T-helper 1 cell treated with Interleukin-12 subunit alpha and Interleukin-12 subunit beta and Interleukin-4 antibody, amounts not matched to agents 30 μg/mL and 1 μg/mL, for 36 hours (primary cell): Measurements from ENCODE around the gene ZNF185.
"Not testable (repeated sequence)": the region's sequence is repeated elsewhere in the genome, so short reads cannot be mapped to it uniquely, and the experiment has no call there.

Experiments used
- H3K27ac Mint-ChIP-seq: one replicate; pipeline ENCODE4 v1.8.0; 2021; ENCODE audit warnings: mild to moderate bottlenecking, mixed read lengths
- H3K27me3 Mint-ChIP-seq: one replicate; pipeline ENCODE4 v1.8.0; 2021; ENCODE audit warnings: low read depth, mixed read lengths
- H3K36me3 Mint-ChIP-seq: one replicate; pipeline ENCODE4 v1.8.0; 2021; ENCODE audit warnings: low read depth, mixed read lengths
- H3K4me1 Mint-ChIP-seq: one replicate; pipeline ENCODE4 v1.8.0; 2021; ENCODE audit warnings: low read depth, mixed read lengths
- H3K4me3 Mint-ChIP-seq: one replicate; pipeline ENCODE4 v1.8.0; 2021; ENCODE audit warnings: mild to moderate bottlenecking, moderate library complexity, mixed read lengths
- H3K9me3 Mint-ChIP-seq: one replicate; pipeline ENCODE4 v1.8.0; 2021; ENCODE audit warnings: mixed read lengths

The ZNF185 gene

GRCh38 chrX:152902502-152902820 lies 4.6 kb downstream of the ZNF185 start:
- H3K36me3 Mint-ChIP-seq = no peaks in the 10 kb centered on the region
- H3K9me3 Mint-ChIP-seq = no peaks in the 10 kb centered on the region
- H3K4me1 Mint-ChIP-seq = no peaks in the 10 kb centered on the region
- H3K4me3 Mint-ChIP-seq = no peak overlapping the region
- H3K27ac Mint-ChIP-seq = no peak overlapping the region
- no peaks in the 10 kb centered on the region for H3K27me3 Mint-ChIP-seq

DNA sequence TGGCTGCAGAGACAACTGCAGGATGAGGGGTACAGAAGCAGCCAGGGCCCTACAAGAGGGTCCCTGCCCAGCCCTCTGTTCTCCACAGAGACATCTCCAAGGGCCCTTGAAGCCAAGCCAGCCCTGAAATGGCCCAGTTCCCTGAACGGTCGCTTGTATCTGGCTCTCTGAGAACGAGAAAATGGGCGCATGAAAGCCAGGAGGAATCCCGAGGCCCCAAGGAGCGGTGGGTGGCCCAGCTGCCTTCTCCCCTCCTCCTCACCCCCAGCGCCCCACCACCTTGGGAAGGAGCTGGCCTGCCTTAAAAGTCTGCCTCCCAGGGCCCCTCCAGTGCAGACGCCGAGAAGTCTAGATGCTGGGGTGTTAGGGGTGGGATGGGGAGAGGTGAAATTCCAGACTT lies 5.7 kb downstream of the ZNF185 start:
- H3K4me1 Mint-ChIP-seq = no peaks in the 10 kb centered on the region
- no peak overlapping the region for H3K27ac Mint-ChIP-seq
- H3K36me3 Mint-ChIP-seq = no peaks in the 10 kb centered on the region
- no peaks in the 10 kb centered on the region for H3K9me3 Mint-ChIP-seq
- H3K27me3 Mint-ChIP-seq = no peaks in the 10 kb centered on the region
- H3K4me3 Mint-ChIP-seq = no peak overlapping the region

GRCh38 chrX:152904151-152905080 lies 6.5 kb downstream of the ZNF185 start:
- Mint-ChIP-seq H3K4me1 (no peaks in the 10 kb centered on the region), H3K27me3 (no peaks in the 10 kb centered on the region), H3K27ac (no peak overlapping the region), H3K36me3 (no peaks in the 10 kb centered on the region), H3K9me3 (no peaks in the 10 kb centered on the region), H3K4me3 (no peak overlapping the region)

DNA sequence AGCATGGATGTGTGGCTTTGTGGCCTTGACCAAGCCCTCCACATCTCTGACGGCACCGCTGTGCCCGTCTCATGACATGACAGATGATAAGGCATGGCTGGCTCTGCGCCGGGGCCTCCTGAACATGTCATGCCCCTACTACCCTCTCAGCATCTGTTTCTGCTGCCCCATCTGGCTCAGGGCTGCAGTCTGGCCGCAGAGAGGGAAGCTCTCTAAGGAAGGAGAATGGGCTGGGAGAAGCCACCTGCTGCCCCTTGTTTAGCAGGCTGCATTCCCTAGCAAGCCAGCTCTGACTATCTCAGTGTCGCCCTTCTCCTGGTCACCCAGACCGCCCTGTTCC lies 7.2 kb downstream of the ZNF185 start:
- no peaks in the 10 kb centered on the region for H3K36me3 Mint-ChIP-seq
- no peaks in the 10 kb centered on the region for H3K27me3 Mint-ChIP-seq
- no peak overlapping the region for H3K27ac Mint-ChIP-seq
- H3K9me3 Mint-ChIP-seq = no peaks in the 10 kb centered on the region
- H3K4me3 Mint-ChIP-seq = no peak overlapping the region
- no peaks in the 10 kb centered on the region for H3K4me1 Mint-ChIP-seq

DNA sequence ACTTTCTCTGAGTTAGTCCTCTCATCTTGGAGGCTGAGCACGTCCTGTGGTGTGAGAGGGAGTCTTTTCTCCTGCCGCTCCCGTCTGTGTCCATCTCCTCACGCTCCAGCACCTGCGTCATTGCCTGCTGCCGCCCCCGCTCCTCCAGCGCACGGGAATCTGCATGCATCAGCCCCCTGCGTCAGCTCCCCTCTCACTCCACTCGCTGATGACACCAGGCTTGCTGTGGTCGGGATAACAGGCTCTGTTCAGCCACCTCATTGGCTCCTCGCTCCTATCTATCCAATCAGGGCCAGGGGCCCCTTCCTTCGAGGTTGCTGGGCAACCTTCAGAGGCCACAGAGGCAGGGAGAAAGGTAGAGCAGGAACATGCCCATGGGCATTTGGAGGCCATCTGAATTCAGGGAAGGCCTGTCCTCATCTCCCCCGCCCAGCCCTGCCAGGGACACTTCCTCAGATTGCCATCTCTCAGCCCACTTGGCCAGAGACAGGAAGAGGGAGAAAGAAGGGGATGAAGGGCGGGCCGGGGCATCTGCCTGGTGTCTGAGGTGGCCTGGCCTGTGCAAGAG lies 9.3 kb downstream of the ZNF185 start:
- Mint-ChIP-seq H3K4me3 (no peak overlapping the region), H3K4me1 (no peaks in the 10 kb centered on the region), H3K27ac (no peak overlapping the region), H3K9me3 (no peaks in the 10 kb centered on the region), H3K27me3 (no peaks in the 10 kb centered on the region), H3K36me3 (no peaks in the 10 kb centered on the region)

DNA sequence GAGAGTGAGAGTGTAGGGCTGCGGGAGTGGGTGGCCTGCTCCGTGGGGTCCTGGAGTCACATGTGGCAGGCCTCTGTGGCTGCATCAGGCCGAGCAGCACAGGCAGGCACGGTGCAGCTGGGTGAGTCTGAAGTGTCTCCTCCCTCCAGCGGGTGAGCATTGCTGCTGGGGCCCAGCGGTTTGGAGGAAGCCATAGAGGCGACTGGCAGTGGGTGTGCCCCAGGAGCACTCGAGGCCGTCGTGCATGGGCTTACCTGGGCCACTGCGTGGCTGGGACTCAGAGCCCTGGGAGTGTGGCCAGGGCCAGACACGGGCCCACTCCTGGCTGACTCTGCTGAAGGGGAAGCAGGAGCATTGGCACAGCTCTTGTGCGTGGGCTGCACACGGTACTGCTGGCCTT lies 10.6 kb downstream of the ZNF185 start:
- Mint-ChIP-seq H3K27ac (no peak overlapping the region), H3K9me3 (no peaks in the 10 kb centered on the region), H3K36me3 (no peaks in the 10 kb centered on the region), H3K4me3 (no peak overlapping the region), H3K27me3 (no peaks in the 10 kb centered on the region), H3K4me1 (no peaks in the 10 kb centered on the region)

GRCh38 chrX:152910018-152910417 lies 12.2 kb downstream of the ZNF185 start:
- H3K27me3 Mint-ChIP-seq, H3K4me1 Mint-ChIP-seq, H3K4me3 Mint-ChIP-seq, H3K9me3 Mint-ChIP-seq, H3K36me3 Mint-ChIP-seq, H3K27ac Mint-ChIP-seq: not testable (repeated sequence)

GRCh38 chrX:152912106-152912505 lies 14.2 kb downstream of the ZNF185 start:
- no peak overlapping the region for H3K27ac Mint-ChIP-seq
- H3K4me1 Mint-ChIP-seq = no peaks in the 10 kb centered on the region
- no peaks in the 10 kb centered on the region for H3K36me3 Mint-ChIP-seq
- H3K9me3 Mint-ChIP-seq = no peaks in the 10 kb centered on the region
- H3K4me3 Mint-ChIP-seq = no peak overlapping the region
- no peaks in the 10 kb centered on the region for H3K27me3 Mint-ChIP-seq

DNA sequence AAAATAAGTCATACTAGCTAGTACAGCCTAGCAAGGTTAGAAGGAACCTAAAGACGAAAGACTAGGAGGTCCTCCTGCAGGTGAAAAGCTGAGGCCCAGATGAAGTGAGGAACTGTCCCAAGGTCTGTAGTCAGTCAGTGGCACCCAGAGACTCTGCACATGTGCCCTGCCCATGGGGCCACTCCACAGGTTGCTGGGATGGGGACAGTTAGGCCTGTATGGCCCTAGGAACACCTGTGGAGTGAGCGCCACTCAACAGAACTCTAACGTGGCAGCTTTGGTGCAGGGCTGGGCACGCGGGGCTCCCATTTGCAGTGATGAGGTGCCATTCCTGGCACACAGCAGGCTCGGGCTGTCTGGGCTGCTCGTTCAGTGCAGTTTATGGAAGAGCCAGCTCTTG lies 14.8 kb downstream of the ZNF185 start:
- no peaks in the 10 kb centered on the region for H3K4me1 Mint-ChIP-seq
- no peaks in the 10 kb centered on the region for H3K27me3 Mint-ChIP-seq
- no peaks in the 10 kb centered on the region for H3K9me3 Mint-ChIP-seq
- no peaks in the 10 kb centered on the region for H3K36me3 Mint-ChIP-seq
- H3K27ac Mint-ChIP-seq = no peak overlapping the region
- H3K4me3 Mint-ChIP-seq = no peak overlapping the region

GRCh38 chrX:152913346-152913745 lies 15.5 kb downstream of the ZNF185 start:
- Mint-ChIP-seq H3K4me1 (no peaks in the 10 kb centered on the region), H3K36me3 (no peaks in the 10 kb centered on the region), H3K27me3 (no peaks in the 10 kb centered on the region), H3K4me3 (no peak overlapping the region), H3K27ac (no peak overlapping the region), H3K9me3 (no peaks in the 10 kb centered on the region)

- Mint-ChIP-seq H3K27me3 (no peaks in the 10 kb centered on the region), H3K4me1 (no peaks in the 10 kb centered on the region), H3K27ac (no peak overlapping the region), H3K9me3 (no peaks in the 10 kb centered on the region), H3K36me3 (no peaks in the 10 kb centered on the region), H3K4me3 (no peak overlapping the region)
These were observed 16.0 kb downstream of the ZNF185 start for GRCh38 chrX:152913910-152914309.

GRCh38 chrX:152915541-152916241 lies 17.8 kb downstream of the ZNF185 start:
- no peaks in the 10 kb centered on the region for H3K27me3 Mint-ChIP-seq
- H3K27ac Mint-ChIP-seq = no peak overlapping the region
- H3K4me3 Mint-ChIP-seq = no peak overlapping the region
- no peaks in the 10 kb centered on the region for H3K4me1 Mint-ChIP-seq
- H3K9me3 Mint-ChIP-seq = no peaks in the 10 kb centered on the region
- H3K36me3 Mint-ChIP-seq = no peaks in the 10 kb centered on the region

DNA sequence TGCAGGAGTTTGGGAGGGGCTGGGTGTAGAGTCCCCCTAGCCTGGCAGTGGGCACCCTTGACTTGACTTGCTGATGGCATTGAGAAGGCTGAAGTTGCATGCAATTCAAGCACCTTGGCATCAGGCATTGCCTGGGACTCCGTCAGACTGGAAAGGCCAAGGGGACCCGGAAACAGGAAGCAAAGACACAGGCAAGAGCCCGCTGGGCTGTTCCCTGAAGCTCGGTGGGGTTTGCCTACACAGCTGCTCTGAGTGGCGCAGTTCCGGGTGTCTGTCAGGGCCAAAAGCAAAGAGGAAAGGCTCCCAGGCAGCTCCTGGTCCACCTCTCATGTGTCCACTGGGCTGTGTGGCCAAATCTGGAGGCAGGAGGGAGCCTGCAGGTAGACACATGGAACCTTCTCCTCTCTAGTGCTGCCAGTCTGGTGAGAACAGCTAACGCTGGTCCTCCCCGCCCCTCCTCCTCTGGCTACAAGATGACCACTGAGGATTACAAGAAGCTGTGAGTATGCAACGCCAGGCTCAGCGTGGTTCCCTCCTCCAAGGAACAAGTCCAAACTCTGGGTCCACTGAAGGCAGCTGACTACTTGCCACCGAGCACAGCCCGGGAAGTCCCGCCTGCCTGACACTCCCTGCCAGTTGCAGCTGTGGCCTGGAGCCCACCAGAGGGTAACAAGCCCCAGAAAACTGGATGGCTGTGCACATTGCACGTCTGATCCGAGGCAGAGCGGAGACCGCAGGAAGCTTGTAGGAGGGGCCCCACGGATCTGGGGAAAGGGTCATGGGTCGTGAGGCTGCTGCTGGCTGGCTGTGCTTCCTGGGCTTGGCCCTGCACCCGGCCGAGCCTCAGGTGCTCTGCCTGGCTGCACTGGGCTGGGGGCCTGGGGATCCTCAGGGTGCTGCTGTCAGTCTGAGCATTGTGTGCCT lies 20.1 kb downstream of the ZNF185 start:
- no peak overlapping the region for H3K4me3 Mint-ChIP-seq
- no peak overlapping the region for H3K27ac Mint-ChIP-seq
- no peaks in the 10 kb centered on the region for H3K36me3 Mint-ChIP-seq
- H3K4me1 Mint-ChIP-seq = no peaks in the 10 kb centered on the region
- no peaks in the 10 kb centered on the region for H3K9me3 Mint-ChIP-seq
- no peaks in the 10 kb centered on the region for H3K27me3 Mint-ChIP-seq

- Mint-ChIP-seq H3K36me3 (no peaks in the 10 kb centered on the region), H3K4me1 (no peaks in the 10 kb centered on the region), H3K27me3 (no peaks in the 10 kb centered on the region), H3K9me3 (no peaks in the 10 kb centered on the region), H3K27ac (no peak overlapping the region), H3K4me3 (no peak overlapping the region)
These were observed 20.8 kb downstream of the ZNF185 start for GRCh38 chrX:152918707-152919106.
